ENCODE measurements around the gene TULP3.

The TULP3 gene

GRCh38 chr12:2877047-2877952 is 13.4 kb upstream of the TULP3 start, which contains the start of the genes FOXM1 and RHNO1:
Gene FOXM1 (minus strand): TSS chr12:2877174. CDS start chr12:2874478, 2,696 bp downstream.
Gene RHNO1 (plus strand): TSS chr12:2877223. CDS start chr12:2885367, 8,144 bp downstream.
- DNase-seq = peak; percentile 80 to 96 (median 83)

- DNase-seq = peak in 1 of 6 experiments; percentile 21
These were observed 12.5 kb upstream of the TULP3 start for GRCh38 chr12:2877953-2878732.

GRCh38 chr12:2879853-2880252 is 10.8 kb upstream of the TULP3 start:
- no peak for DNase-seq

- no peak for DNase-seq
These were observed 5.9 kb upstream of the TULP3 start for GRCh38 chr12:2884810-2885209.

GRCh38 chr12:2886768-2887450 is 3.8 kb upstream of the TULP3 start:
- no peak for DNase-seq

GRCh38 chr12:2890001-2890387 is 697 bp upstream of the TULP3 start:
- no peak for DNase-seq

- peak in 1 of 6 experiments; percentile 44 for DNase-seq
These were observed 756 bp downstream of the TULP3 start for GRCh38 chr12:2891240-2892053.

GRCh38 chr12:2892246-2892645 is 1.6 kb downstream of the TULP3 start:
- DNase-seq = no peak

GRCh38 chr12:2893007-2893406 is 2.3 kb downstream of the TULP3 start:
- DNase-seq = no peak

GRCh38 chr12:2895051-2895451 is 4.4 kb downstream of the TULP3 start:
- no peak for DNase-seq

- DNase-seq = no peak
These were observed 4.8 kb downstream of the TULP3 start for GRCh38 chr12:2895511-2895910.

- no peak for DNase-seq
These were observed 6.7 kb downstream of the TULP3 start for GRCh38 chr12:2897418-2897817.

GRCh38 chr12:2900642-2901041 is 10.0 kb downstream of the TULP3 start:
- DNase-seq = no peak

GRCh38 chr12:2902272-2902880 is 11.7 kb downstream of the TULP3 start:
- no peak for DNase-seq

GRCh38 chr12:2904260-2904659 is 13.6 kb downstream of the TULP3 start:
- DNase-seq = no peak

- no peak for DNase-seq
These were observed 21.5 kb downstream of the TULP3 start for GRCh38 chr12:2912216-2912575.

- DNase-seq = no peak
These were observed 28.6 kb downstream of the TULP3 start for GRCh38 chr12:2919249-2919648.

GRCh38 chr12:2922329-2922728 is 31.6 kb downstream of the TULP3 start:
- no peak for DNase-seq

- DNase-seq = no peak
These were observed 32.4 kb downstream of the TULP3 start for GRCh38 chr12:2923057-2923456.

- no peak for DNase-seq
These were observed 33.3 kb downstream of the TULP3 start for GRCh38 chr12:2924019-2924418.

- no peak for DNase-seq
These were observed 34.8 kb downstream of the TULP3 start for GRCh38 chr12:2925322-2925995.
